HCT116 (cell line): ENCODE data around the gene DNAJC28. TPM values are rescaled to one million over a fixed set of nuclear protein-coding genes. Genes with fewer than 3 reads are reported as not detected.

Experiments used
- ATAC-seq: fragments of 200-7000 bp; cut with Tn5 transposase; 2 replicates; pipeline ENCODE4 v1.9.1; 2020; ENCODE audit warnings: mild to moderate bottlenecking, moderate library complexity
- BruUV-seq: library from RNA; stranded (reverse); fragments of 400-500 nt; replicated peaks from 2 replicates; lab custom pipeline; 2021; lab: Mats Ljungman, UMichigan
- CTCF ChIA-PET: fragments of 300-600 bp; sonication (Branson Sonifier 250); formaldehyde crosslinking; loops from one replicate; lab custom pipeline; 2021; ENCODE audit warnings: antibody characterized with exemption; lab: Charles Lee
- POLR2A ChIA-PET: fragments of 300-600, 350-600 bp; sonication (Branson Sonifier 250); formaldehyde crosslinking; loops from one replicate; lab custom pipeline; 2021; ENCODE audit warnings: antibody characterized with exemption; lab: Charles Lee
- RAD21 ChIA-PET, 2 experiments: fragments of 300-600 bp; sonication (Branson Sonifier 250); formaldehyde crosslinking; loops; one replicate each; lab custom pipeline; 2023; ENCODE audit warnings: low total read pairs in 2 of 2; ENCODE audit not compliant: uncharacterized antibody in 2 of 2, unreplicated experiment in 2 of 2, low non-redundant PET in 1 of 2; lab: Charles Lee
- DNase-seq: peaks from one replicate; pipeline ENCODE4 v3.0.0-alpha.2; 2010; ENCODE audit warnings: low read depth, low spot score
- H2AFZ ChIP-seq: fragments of 200-600 bp; shearing (Covaris generic), sonication (generic); 2 replicates; pipeline ENCODE4 v1.6.1; 2017; ENCODE audit warnings: low read depth, mixed run types, mixed read lengths, antibody characterized with exemption, low read length; ENCODE audit not compliant: poor library complexity, severe bottlenecking
- H3K27ac ChIP-seq: 2 replicates; pipeline ENCODE4 v1.5.1; 2012; ENCODE audit warnings: low read depth, low read length
- H3K27me3 ChIP-seq: fragments of 200-600 bp; sonication (generic); 2 replicates; pipeline ENCODE4 v1.6.1; 2016; ENCODE audit warnings: mixed run types, low read length, mixed read lengths; ENCODE audit not compliant: insufficient read depth
- H3K36me3 ChIP-seq, 2 experiments: fragments of 200-500 bp in 1 of 2; fragments of 200-600 bp in 1 of 2; sonication (Bioruptor generic) in 1 of 2; sonication (generic) in 1 of 2; 2 replicates each; pipeline versions ENCODE4 v1.5.1 to v1.6.1; 2014 to 2016; ENCODE audit warnings: low read length in 2 of 2, inconsistent platforms in 1 of 2, mixed read lengths in 1 of 2, mixed run types in 1 of 2; ENCODE audit not compliant: insufficient read depth in 2 of 2, control insufficient read depth in 1 of 2
- H3K4me1 ChIP-seq, 2 experiments: fragments of 200-600 bp in 1 of 2; sonication (generic) in 1 of 2; 2 replicates each; pipeline versions ENCODE4 v1.5.1 to v1.6.1; 2012 to 2017; ENCODE audit warnings: low read length in 2 of 2, inconsistent platforms in 1 of 2, mild to moderate bottlenecking in 1 of 2, mixed read lengths in 1 of 2, mixed run types in 1 of 2, moderate library complexity in 1 of 2; ENCODE audit not compliant: insufficient read depth in 2 of 2, control insufficient read depth in 1 of 2
- H3K4me2 ChIP-seq: fragments of 200-600 bp; sonication (generic); 2 replicates; pipeline ENCODE4 v1.6.1; 2017; ENCODE audit warnings: mixed run types, low read length, mixed read lengths
- H3K4me3 ChIP-seq, 2 experiments: fragments of 200-600 bp in 1 of 2; sonication (generic) in 1 of 2; replicated peaks in 1 of 2; 2 replicates each; pipeline ENCODE4 v1.5.1; 2011 to 2016; ENCODE audit warnings: low read length in 2 of 2, control low read depth in 1 of 2, low read depth in 1 of 2, mild to moderate bottlenecking in 1 of 2, mixed read lengths in 1 of 2, mixed run types in 1 of 2
- H3K79me2 ChIP-seq: fragments of 200-600 bp; sonication (generic); 2 replicates; pipeline ENCODE4 v1.6.1; 2017; ENCODE audit warnings: mild to moderate bottlenecking, mixed run types, low read length, moderate library complexity, mixed read lengths; ENCODE audit not compliant: insufficient read depth
- H3K9ac ChIP-seq: fragments of 200-600 bp; sonication (generic); 2 replicates; pipeline ENCODE4 v1.6.1; 2016; ENCODE audit warnings: low read length, mixed read lengths
- H3K9me2 ChIP-seq: fragments of 200-600 bp; sonication (generic), shearing (Covaris generic); 2 replicates; pipeline ENCODE4 v1.6.1; 2017; ENCODE audit warnings: mixed run types, mild to moderate bottlenecking, moderate library complexity; ENCODE audit not compliant: insufficient read depth
- H3K9me3 ChIP-seq, 2 experiments: fragments of 200-500 bp in 1 of 2; fragments of 200-600 bp in 1 of 2; sonication (Bioruptor generic) in 1 of 2; sonication (generic) in 1 of 2; 2 replicates each; pipeline ENCODE4 v1.6.1; 2014 to 2017; ENCODE audit warnings: low read length in 2 of 2, mixed read lengths in 2 of 2, inconsistent platforms in 1 of 2, low read depth in 1 of 2, mild to moderate bottlenecking in 1 of 2, mixed run types in 1 of 2, moderate library complexity in 1 of 2; ENCODE audit not compliant: control insufficient read depth in 1 of 2, insufficient read depth in 1 of 2
- H4K20me1 ChIP-seq: fragments of 200-600 bp; sonication (generic), shearing (Covaris generic); 2 replicates; pipeline ENCODE4 v1.6.1; 2017; ENCODE audit warnings: mixed run types, mild to moderate bottlenecking, moderate library complexity; ENCODE audit not compliant: insufficient read depth
- ATF3 ChIP-seq: IDR thresholded peaks from 2 replicates; pipeline ENCODE4 v1.6.1; 2012
- CBX3 ChIP-seq: IDR thresholded peaks from 2 replicates; pipeline ENCODE4 v1.6.1; 2012; ENCODE audit warnings: low read depth
- CEBPB ChIP-seq: IDR thresholded peaks from 2 replicates; pipeline ENCODE4 v1.6.1; 2012; ENCODE audit warnings: low read depth
- ELF1 ChIP-seq: IDR thresholded peaks from 2 replicates; pipeline ENCODE4 v1.6.1; 2012; ENCODE audit warnings: low read depth, borderline replicate concordance
- EZH2 ChIP-seq: fragments of 200-600 bp; sonication (generic); IDR thresholded peaks from 2 replicates; pipeline ENCODE4 v1.6.1; 2017; ENCODE audit warnings: antibody characterized with exemption, mixed run types
- EZH2phosphoT487 ChIP-seq: fragments of 200-600 bp; IDR thresholded peaks from 2 replicates; pipeline ENCODE4 v1.6.1; 2018; ENCODE audit warnings: antibody characterized with exemption, borderline replicate concordance
- FOSL1 ChIP-seq: IDR thresholded peaks from 2 replicates; pipeline ENCODE4 v1.6.1; 2012; ENCODE audit warnings: low read depth
- JUND ChIP-seq: IDR thresholded peaks from 2 replicates; pipeline ENCODE4 v1.6.1; 2012
- MAX ChIP-seq: IDR thresholded peaks from 2 replicates; pipeline ENCODE4 v1.6.1; 2012
- POLR2A ChIP-seq: IDR thresholded peaks from 2 replicates; pipeline ENCODE4 v1.7.0; 2011; ENCODE audit warnings: borderline replicate concordance; ENCODE audit not compliant: insufficient read depth, insufficient read length; ENCODE audit errors: extremely low read depth
- POLR2AphosphoS5 ChIP-seq: IDR thresholded peaks from 2 replicates; pipeline ENCODE4 v1.6.1; 2011; ENCODE audit warnings: mild to moderate bottlenecking, low read depth, low read length, moderate library complexity
- RAD21 ChIP-seq: IDR thresholded peaks from 2 replicates; pipeline ENCODE4 v1.6.1; 2012; ENCODE audit warnings: low read depth, mild to moderate bottlenecking
- SIN3A ChIP-seq: IDR thresholded peaks from 2 replicates; pipeline ENCODE4 v1.6.1; 2012; ENCODE audit warnings: low read depth
- SP1 ChIP-seq: IDR thresholded peaks from 2 replicates; pipeline ENCODE4 v1.6.1; 2012; ENCODE audit warnings: low read depth
- TCF7L2 ChIP-seq: IDR thresholded peaks from 2 replicates; pipeline ENCODE4 v1.7.0; 2011; ENCODE audit warnings: borderline replicate concordance, inconsistent platforms; ENCODE audit not compliant: insufficient read depth, insufficient read length; ENCODE audit errors: extremely low read depth
- intact Hi-C: fragments of 100-400 bp; cut with micrococcal nuclease; formaldehyde crosslinking; loops from 2 replicates; pipeline ENCODE4 v1.10.0; 2022
- total RNA-seq: library from RNA; stranded (reverse); gene quantifications from one replicate; pipeline ENCODE4 v1.2.1, GENCODE V29; 2021; ENCODE audit not compliant: unreplicated experiment

The DNAJC28 gene
- total RNA-seq, 1 experiment from 2014 or later, result 0.81 TPM

GRCh38 chr21:33512481-33512880 lies 21.0 kb upstream of the DNAJC28 start:
- Histone ChIP-seq H3K9ac (no peak overlapping the region), H3K27ac (no peak overlapping the region), H4K20me1 (no peaks in the 10 kb centered on the region), H3K4me1 (no peaks in the 10 kb centered on the region), H2AFZ (no peak overlapping the region), H3K36me3 (peaks cover 55 to 58% of the 10 kb centered on the region in 2 experiments), H3K9me2 (no peaks in the 10 kb centered on the region), H3K9me3 (no peaks in the 10 kb centered on the region), H3K27me3 (no peaks in the 10 kb centered on the region), H3K4me2 (no peak overlapping the region), H3K4me3 (no peak overlapping the region), H3K79me2 (no peaks in the 10 kb centered on the region)
- no TSS peak for BruUV-seq
- CTCF ChIA-PET, result no interaction called here
- intact Hi-C loops, result no loop called here
- no peak for DNase-seq
- no peak for ATAC-seq
- POLR2A ChIA-PET, result no interaction called here
- RAD21 ChIA-PET, result no interaction called here
- TF ChIP-seq POLR2A, result no peak
- TF ChIP-seq EZH2, result no peak
- TF ChIP-seq TCF7L2, result no peak
- no peak for TF ChIP-seq ELF1
- no peak for TF ChIP-seq FOSL1
- TF ChIP-seq SP1, result no peak
- no peak for TF ChIP-seq SIN3A
- no peak for TF ChIP-seq JUND
- TF ChIP-seq ATF3, result no peak
- TF ChIP-seq CEBPB, result no peak
- TF ChIP-seq CBX3, result no peak
- no peak for TF ChIP-seq RAD21
- TF ChIP-seq EZH2phosphoT487, result no peak
- no peak for TF ChIP-seq POLR2AphosphoS5
- no peak for TF ChIP-seq MAX
